GM12864 (cell line): ENCODE measurements around the gene PML.

Experiments
- DNase-seq: peaks from one replicate; pipeline ENCODE4 v3.0.0-alpha.2; 2011; ENCODE audit warnings: low read depth
- H3K4me3 ChIP-seq: 2 replicates; pipeline ENCODE4 v1.5.1; 2011; ENCODE audit warnings: mild to moderate bottlenecking, low read depth, low read length, control low read depth
- TF ChIP-seq, protein P1 (sequence below): IDR thresholded peaks from 2 replicates; pipeline ENCODE4 v1.5.1; 2011; ENCODE audit warnings: low read depth, mild to moderate bottlenecking, moderate library complexity, low read length, control low read depth, inconsistent platforms; ENCODE audit errors: missing control alignments

Gene PML

DNA sequence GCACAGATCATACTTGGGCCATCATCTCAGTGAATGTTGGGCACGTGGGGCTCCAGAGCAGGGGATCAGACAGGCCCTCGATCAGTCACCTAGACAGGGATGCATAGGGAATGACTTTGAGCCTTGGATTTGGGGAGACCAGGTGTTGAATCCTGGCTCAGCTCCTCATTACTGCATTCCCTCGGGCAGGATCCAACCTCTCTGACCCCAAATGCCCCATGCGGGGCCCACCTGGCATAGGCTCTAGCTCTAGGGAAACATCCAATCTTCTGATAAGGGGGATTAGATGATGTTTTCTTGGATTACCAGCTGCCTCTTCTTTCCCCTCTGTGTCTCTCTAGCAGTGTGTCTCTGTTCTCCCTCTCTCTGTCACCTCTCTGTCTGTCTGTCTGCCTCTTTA, 45.5 kb upstream of the PML start:
- no peak overlapping the region for H3K4me3 ChIP-seq
- TF ChIP-seq, protein P1, sequence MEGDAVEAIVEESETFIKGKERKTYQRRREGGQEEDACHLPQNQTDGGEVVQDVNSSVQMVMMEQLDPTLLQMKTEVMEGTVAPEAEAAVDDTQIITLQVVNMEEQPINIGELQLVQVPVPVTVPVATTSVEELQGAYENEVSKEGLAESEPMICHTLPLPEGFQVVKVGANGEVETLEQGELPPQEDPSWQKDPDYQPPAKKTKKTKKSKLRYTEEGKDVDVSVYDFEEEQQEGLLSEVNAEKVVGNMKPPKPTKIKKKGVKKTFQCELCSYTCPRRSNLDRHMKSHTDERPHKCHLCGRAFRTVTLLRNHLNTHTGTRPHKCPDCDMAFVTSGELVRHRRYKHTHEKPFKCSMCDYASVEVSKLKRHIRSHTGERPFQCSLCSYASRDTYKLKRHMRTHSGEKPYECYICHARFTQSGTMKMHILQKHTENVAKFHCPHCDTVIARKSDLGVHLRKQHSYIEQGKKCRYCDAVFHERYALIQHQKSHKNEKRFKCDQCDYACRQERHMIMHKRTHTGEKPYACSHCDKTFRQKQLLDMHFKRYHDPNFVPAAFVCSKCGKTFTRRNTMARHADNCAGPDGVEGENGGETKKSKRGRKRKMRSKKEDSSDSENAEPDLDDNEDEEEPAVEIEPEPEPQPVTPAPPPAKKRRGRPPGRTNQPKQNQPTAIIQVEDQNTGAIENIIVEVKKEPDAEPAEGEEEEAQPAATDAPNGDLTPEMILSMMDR: no peak
- no peak for DNase-seq

DNA sequence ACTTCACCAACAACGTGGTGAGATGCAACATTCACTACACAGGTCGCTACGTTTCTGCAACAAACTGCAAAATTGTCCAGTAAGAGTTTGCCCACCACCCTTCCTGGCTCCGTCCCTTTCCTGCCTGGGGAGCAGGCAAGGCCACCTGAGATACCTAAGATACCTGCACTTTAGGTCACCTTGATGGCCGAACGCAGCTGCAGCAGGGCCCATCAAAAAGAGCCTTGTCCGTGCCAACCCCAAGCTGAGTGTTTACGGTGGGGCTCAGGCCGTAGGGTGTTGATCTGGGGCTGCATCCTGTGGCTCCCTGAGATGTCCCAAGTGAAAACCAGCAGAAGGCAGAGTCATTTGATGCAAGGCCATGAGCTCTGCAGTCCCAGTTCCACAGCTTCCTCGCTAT, 45.0 kb upstream of the PML start:
- no peak for DNase-seq
- no peak overlapping the region for H3K4me3 ChIP-seq
- TF ChIP-seq, protein P1: no peak

DNA sequence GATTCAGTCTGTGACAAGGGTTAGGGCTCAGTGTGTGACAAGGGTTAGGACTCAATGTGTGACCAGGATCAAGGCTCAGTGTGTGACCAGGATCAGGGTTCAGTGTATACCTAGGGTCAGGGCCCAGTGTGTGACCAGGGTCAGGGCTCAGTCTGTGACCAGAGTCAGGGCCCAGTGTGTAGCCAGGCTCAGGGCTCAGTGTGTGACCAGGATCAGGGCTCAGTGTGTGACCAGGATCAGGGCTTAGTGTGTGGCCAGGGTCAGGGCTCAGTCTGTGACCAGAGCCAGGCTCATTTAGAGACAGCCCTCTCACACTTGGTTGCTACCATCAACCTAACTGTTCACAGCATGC, 44.1 kb upstream of the PML start:
- no peak for DNase-seq
- H3K4me3 ChIP-seq: no peak overlapping the region
- TF ChIP-seq, protein P1: no peak

DNA sequence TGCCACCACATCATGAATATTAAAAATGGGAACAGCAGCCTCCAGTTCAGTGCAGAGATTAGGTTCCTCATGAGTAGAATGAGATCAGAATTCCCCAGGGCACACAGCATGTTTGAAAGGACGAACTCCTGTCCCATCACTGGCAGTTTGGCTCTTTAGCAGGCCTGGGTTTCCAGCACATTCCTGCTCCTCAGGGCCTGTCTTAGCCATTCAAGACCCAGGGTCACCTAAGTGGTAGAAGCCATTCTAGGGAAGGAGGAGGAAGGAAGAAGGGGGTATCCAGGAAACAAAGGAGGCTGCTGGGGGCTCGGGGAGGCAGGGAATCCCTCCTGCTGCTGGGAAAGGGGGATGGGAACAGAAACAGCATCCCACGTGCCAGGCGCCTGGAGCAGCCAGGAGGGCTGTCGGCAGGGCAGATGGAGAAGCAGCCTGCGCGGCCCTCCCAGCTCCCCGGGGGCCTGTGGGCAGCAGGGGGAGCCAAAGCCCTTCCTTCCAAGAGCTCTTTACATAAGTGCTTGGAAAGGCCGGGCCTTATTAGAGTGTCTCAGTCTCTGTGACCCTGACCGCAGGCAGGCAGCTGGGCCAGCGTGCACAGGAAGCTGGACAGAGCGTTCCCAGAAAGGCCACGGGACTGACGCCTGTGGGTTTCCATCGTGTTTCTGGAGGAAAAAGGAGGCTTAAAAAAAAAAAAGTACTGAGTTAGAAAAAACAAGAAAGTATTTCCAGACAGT, 43.5 kb upstream of the PML start:
- TF ChIP-seq, protein P1: peak; percentile 74
- H3K4me3 ChIP-seq: no peak overlapping the region
- DNase-seq: no peak

DNA sequence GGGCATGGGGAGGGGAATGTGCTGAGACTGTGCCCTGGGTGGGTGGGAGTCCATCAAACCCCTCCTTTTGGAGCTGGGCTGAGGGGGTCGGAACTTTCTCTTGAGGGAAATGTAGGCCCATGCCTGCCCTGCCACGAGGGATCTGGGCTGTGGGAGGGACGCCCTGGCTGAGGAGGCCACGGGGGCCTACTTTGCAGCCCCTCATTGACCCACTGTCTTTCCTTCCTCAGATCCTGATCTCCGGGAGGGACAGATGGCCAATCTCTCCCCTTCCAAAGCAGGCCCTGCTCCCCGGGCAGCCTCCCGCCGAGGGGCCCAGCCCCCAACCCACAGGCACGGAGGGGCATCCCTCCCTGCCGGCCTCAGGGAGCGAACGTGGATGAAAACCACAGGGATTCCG, 42.9 kb upstream of the PML start:
- TF ChIP-seq, protein P1: no peak
- no peak overlapping the region for H3K4me3 ChIP-seq
- DNase-seq: no peak

DNA sequence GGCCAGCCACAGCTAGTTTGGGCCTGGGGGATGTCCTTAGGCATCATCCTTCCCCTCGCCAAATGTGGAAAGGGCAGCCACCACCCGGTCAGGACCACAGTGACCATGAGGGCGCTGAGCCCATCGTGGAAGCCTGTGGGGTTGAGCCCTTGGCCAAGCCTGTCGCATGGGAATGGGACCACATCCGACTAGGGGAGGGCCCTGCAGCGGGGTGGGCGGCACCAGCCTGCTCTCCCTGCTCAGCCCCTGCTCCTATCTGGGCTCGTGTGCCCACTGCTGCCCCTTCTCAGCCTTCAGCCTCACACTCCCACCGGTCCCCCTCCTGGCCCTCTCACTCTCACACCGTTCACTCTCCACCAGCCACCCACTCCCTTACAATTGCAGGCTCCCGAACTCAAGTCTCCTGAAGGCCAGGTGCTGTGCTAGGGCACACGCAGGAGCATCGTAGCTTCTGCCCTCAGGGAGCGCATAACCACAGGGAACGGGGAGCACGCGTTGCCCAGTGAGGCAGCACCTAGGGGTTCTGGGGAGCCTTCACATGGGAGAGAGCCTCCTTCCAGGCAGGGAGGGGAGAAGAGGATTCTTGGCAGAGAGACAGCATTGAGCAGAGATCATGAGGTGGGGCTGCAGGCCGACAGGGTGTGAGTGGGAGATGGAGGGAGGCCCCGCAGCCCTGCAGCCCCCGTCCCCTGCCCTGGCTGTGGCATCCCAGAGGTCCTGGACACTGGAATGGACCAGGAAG, 42.2 kb upstream of the PML start:
- no peak overlapping the region for H3K4me3 ChIP-seq
- TF ChIP-seq, protein P1: no peak
- no peak for DNase-seq
